Liver (tissue), 9 donors: Measurements from ENCODE around the gene SCN8A. TPM values are rescaled to one million over a fixed set of nuclear protein-coding genes. Genes with fewer than 3 reads are reported as not detected.

Source experiments
- DNase-seq: peaks from one replicate; pipeline ENCODE4 v3.0.0-alpha.2; 2017; ENCODE audit warnings: low spot score
- H3K27ac ChIP-seq, 2 donors: one replicate each; pipeline ENCODE4 v1.7.0; 2013; ENCODE audit warnings: inconsistent platforms in 2 of 2, low read length in 2 of 2, control low read depth in 1 of 2, low read depth in 1 of 2, mild to moderate bottlenecking in 1 of 2
- H3K27me3 ChIP-seq, 4 donors: one replicate each; pipeline versions ENCODE4 v1.6.1 to v1.7.0; 2013; ENCODE audit warnings: low read length in 3 of 4, inconsistent platforms in 1 of 4, mild to moderate bottlenecking in 1 of 4, moderate library complexity in 1 of 4; ENCODE audit not compliant: control insufficient read depth in 4 of 4, insufficient read depth in 4 of 4
- H3K36me3 ChIP-seq, 4 donors: one replicate each; pipeline versions ENCODE4 v1.6.1 to v1.7.0; 2013; ENCODE audit warnings: low read length in 3 of 4, mild to moderate bottlenecking in 3 of 4, low read depth in 1 of 4, moderate library complexity in 1 of 4; ENCODE audit not compliant: control insufficient read depth in 4 of 4, insufficient read depth in 3 of 4
- H3K4me1 ChIP-seq, 4 donors: one replicate each; pipeline versions ENCODE4 v1.6.1 to v1.7.0; 2013; ENCODE audit warnings: low read length in 3 of 4, mild to moderate bottlenecking in 3 of 4, moderate library complexity in 1 of 4; ENCODE audit not compliant: control insufficient read depth in 4 of 4, insufficient read depth in 4 of 4
- H3K4me3 ChIP-seq, 3 donors: one replicate each; pipeline versions ENCODE4 v1.6.1 to v1.7.0; 2013; ENCODE audit warnings: low read length in 3 of 3, control low read depth in 1 of 3, low read depth in 1 of 3, mild to moderate bottlenecking in 1 of 3
- H3K9ac ChIP-seq, 2 donors: one replicate each; pipeline ENCODE4 v1.7.0; 2013; ENCODE audit warnings: low read length in 2 of 2, mild to moderate bottlenecking in 2 of 2, moderate library complexity in 2 of 2, control low read depth in 1 of 2, low read depth in 1 of 2
- H3K9me3 ChIP-seq, 4 donors: one replicate each; pipeline versions ENCODE4 v1.6.1 to v1.7.0; 2013; ENCODE audit warnings: low read length in 3 of 4; ENCODE audit not compliant: control insufficient read depth in 4 of 4
- EGR1 ChIP-seq, 2 donors: IDR thresholded peaks; 2 replicates each; pipeline ENCODE4 v1.6.1; 2016 to 2018; ENCODE audit warnings: antibody characterized with exemption in 2 of 2, low read depth in 2 of 2
- FOXA1 ChIP-seq: IDR thresholded peaks from 2 replicates; pipeline ENCODE4 v1.6.1; 2016; ENCODE audit warnings: antibody characterized with exemption
- FOXA2 ChIP-seq: IDR thresholded peaks from 2 replicates; pipeline ENCODE4 v1.6.1; 2016; ENCODE audit warnings: antibody characterized with exemption
- HNF4A ChIP-seq, 2 donors: conservative IDR thresholded peaks; 2 replicates each; pipeline ENCODE4 v1.6.1; 2016; ENCODE audit warnings: antibody characterized with exemption in 2 of 2, mild to moderate bottlenecking in 2 of 2
- HNF4G ChIP-seq: IDR thresholded peaks from 2 replicates; pipeline ENCODE4 v1.6.1; 2016; ENCODE audit warnings: antibody characterized with exemption
- JUND ChIP-seq, 2 donors: IDR thresholded peaks; 2 replicates each; pipeline ENCODE4 v1.6.1; 2016; ENCODE audit warnings: antibody characterized with exemption in 2 of 2
- NR2F2 ChIP-seq: IDR thresholded peaks from 2 replicates; pipeline ENCODE4 v1.6.1; 2016; ENCODE audit warnings: antibody characterized with exemption
- RAD21 ChIP-seq, 2 donors: IDR thresholded peaks; 2 replicates each; pipeline ENCODE4 v1.6.1; 2016; ENCODE audit warnings: antibody characterized with exemption in 2 of 2, mild to moderate bottlenecking in 2 of 2
- RXRA ChIP-seq, 2 donors: IDR thresholded peaks; 2 replicates each; pipeline ENCODE4 v1.6.1; 2017 to 2018; ENCODE audit warnings: antibody characterized with exemption in 2 of 2, mild to moderate bottlenecking in 1 of 2
- SP1 ChIP-seq: IDR thresholded peaks from 2 replicates; pipeline ENCODE4 v1.6.1; 2018; ENCODE audit warnings: antibody characterized with exemption, mild to moderate bottlenecking
- TAF1 ChIP-seq: conservative IDR thresholded peaks from 2 replicates; pipeline ENCODE4 v1.6.1; 2016; ENCODE audit warnings: antibody characterized with exemption, mild to moderate bottlenecking
- YY1 ChIP-seq: IDR thresholded peaks from 2 replicates; pipeline ENCODE4 v1.6.1; 2016; ENCODE audit warnings: antibody characterized with exemption, mild to moderate bottlenecking
- WGBS: extraction: QIAGEN DNeasy Blood & Tissue Kit; methylation state at CpG from one replicate; pipeline ENCODE4 v1.1.7; 2013; 5-methylcytosine and 5-hydroxymethylcytosine counted together
- polyA plus RNA-seq, 2 donors: library from polyadenylated mRNA; stranded (reverse) in 1 of 2; unstranded in 1 of 2; fragments of 200-250 nt in 1 of 2; fragments of >200 nt in 1 of 2; fragmentation: Nextera tagmentation in 1 of 2; extraction: Ambion mirVana in 1 of 2; gene quantifications; one replicate each; pipeline versions ENCODE4 v1.2.1 to v1.2.3, GENCODE V29; 2013 to 2015
- total RNA-seq, 2 donors: library from RNA; depleted of rRNA; stranded (reverse); fragments of >200 nt; gene quantifications; one replicate each; pipeline ENCODE4 v1.2.3, GENCODE V29; 2014
- TF ChIP-seq, protein P1 (sequence below): IDR thresholded peaks from 2 replicates; pipeline ENCODE4 v1.6.1; 2016; ENCODE audit warnings: antibody characterized with exemption
- TF ChIP-seq, protein P2 (sequence below): IDR thresholded peaks from 2 replicates; pipeline ENCODE4 v1.6.1; 2016; ENCODE audit warnings: antibody characterized with exemption
- TF ChIP-seq, protein P3 (sequence below): fragments of 150-350 bp; IDR thresholded peaks from 2 replicates; pipeline ENCODE4 v1.5.1; 2017; ENCODE audit warnings: improper control_type of control experiment, low read depth, low read length; ENCODE audit not compliant: missing input control
- TF ChIP-seq, protein P4 (sequence below): IDR thresholded peaks from 2 replicates; pipeline ENCODE4 v1.6.1; 2016; ENCODE audit warnings: antibody characterized with exemption
- TF ChIP-seq, protein P5 (sequence below): IDR thresholded peaks from 2 replicates; pipeline ENCODE4 v1.6.1; 2016; ENCODE audit warnings: antibody characterized with exemption, mild to moderate bottlenecking
- donor health status: healthy.
- donor health status: healthy.
- donor health status: healthy.
- donor health status: healthy.
- donor health status: healthy.

The SCN8A gene
- total and polyA plus RNA-seq, 4 donors, result 0.84 to 12.7 (median 3.8) TPM

DNA sequence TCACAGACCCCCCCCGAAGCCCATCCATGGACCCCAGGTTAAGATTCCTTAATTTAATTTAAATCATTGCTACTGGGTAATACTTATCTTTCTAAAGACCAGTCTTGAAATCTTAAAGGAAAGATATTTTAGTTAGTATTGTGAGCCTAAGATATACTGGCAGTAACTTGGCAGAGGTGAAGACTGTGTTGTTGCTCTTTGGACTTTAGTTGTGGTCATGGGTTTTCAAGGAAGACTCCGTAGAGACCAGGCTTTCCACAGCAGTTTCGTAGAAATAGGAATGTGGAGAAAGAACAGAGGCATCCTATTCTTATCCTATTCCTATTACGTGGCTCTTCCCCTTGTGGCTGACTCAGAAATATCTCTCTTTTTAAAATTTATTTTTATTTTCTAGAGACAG is 99.0 kb downstream of the SCN8A start:
- 92% methylated on average over 4 of the region's 4 CpGs for WGBS
- TF ChIP-seq YY1 (no peak), RAD21 (IDR thresholded peaks at IDR 0.05) (no peak), RXRA (IDR thresholded peaks at IDR 0.05) (no peak), NR2F2 (no peak)
- TF ChIP-seq, protein P1, sequence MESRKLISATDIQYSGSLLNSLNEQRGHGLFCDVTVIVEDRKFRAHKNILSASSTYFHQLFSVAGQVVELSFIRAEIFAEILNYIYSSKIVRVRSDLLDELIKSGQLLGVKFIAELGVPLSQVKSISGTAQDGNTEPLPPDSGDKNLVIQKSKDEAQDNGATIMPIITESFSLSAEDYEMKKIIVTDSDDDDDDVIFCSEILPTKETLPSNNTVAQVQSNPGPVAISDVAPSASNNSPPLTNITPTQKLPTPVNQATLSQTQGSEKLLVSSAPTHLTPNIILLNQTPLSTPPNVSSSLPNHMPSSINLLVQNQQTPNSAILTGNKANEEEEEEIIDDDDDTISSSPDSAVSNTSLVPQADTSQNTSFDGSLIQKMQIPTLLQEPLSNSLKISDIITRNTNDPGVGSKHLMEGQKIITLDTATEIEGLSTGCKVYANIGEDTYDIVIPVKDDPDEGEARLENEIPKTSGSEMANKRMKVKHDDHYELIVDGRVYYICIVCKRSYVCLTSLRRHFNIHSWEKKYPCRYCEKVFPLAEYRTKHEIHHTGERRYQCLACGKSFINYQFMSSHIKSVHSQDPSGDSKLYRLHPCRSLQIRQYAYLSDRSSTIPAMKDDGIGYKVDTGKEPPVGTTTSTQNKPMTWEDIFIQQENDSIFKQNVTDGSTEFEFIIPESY, result no peak
- TF ChIP-seq, protein P2, sequence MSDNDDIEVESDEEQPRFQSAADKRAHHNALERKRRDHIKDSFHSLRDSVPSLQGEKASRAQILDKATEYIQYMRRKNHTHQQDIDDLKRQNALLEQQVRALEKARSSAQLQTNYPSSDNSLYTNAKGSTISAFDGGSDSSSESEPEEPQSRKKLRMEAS, result no peak
- TF ChIP-seq, protein P3, sequence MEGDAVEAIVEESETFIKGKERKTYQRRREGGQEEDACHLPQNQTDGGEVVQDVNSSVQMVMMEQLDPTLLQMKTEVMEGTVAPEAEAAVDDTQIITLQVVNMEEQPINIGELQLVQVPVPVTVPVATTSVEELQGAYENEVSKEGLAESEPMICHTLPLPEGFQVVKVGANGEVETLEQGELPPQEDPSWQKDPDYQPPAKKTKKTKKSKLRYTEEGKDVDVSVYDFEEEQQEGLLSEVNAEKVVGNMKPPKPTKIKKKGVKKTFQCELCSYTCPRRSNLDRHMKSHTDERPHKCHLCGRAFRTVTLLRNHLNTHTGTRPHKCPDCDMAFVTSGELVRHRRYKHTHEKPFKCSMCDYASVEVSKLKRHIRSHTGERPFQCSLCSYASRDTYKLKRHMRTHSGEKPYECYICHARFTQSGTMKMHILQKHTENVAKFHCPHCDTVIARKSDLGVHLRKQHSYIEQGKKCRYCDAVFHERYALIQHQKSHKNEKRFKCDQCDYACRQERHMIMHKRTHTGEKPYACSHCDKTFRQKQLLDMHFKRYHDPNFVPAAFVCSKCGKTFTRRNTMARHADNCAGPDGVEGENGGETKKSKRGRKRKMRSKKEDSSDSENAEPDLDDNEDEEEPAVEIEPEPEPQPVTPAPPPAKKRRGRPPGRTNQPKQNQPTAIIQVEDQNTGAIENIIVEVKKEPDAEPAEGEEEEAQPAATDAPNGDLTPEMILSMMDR, result no peak
- no peak for DNase-seq
- Histone ChIP-seq H3K36me3 (peaks cover 0 to 2% (median 0%) of the 10 kb centered on the region in 4 donors), H3K9ac (no peak overlapping the region), H3K4me3 (no peak overlapping the region), H3K4me1 (peaks cover 0 to 2% (median under 1%) of the 10 kb centered on the region in 4 donors), H3K27me3 (no peaks in the 10 kb centered on the region), H3K27ac (no peak overlapping the region), H3K9me3 (no peaks in the 10 kb centered on the region)

DNA sequence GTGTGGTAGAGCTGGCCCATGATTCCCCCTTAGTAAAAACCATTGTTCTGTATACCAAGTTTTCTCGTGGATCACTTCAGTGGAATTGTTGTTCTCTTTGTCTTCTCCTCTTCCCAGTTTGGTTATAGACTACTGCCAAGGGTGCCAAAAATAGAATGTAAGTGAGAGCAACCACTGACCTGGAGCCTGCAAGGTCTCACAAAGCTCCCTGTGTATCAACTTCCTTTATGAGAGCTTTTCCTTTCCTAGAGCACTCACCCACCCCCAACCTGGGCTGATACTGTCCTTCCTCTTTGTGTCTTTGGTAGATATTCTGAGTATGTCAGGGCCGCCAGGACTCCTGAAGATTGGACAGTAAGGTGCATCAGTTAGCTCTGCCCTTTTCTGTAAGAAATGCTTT is 101.0 kb downstream of the SCN8A start:
- TF ChIP-seq HNF4A (conservative IDR thresholded peaks at IDR 0.05), result no peak
- no peak for TF ChIP-seq RXRA (IDR thresholded peaks at IDR 0.05)
- TF ChIP-seq FOXA1, result no peak
- TF ChIP-seq, protein P4, sequence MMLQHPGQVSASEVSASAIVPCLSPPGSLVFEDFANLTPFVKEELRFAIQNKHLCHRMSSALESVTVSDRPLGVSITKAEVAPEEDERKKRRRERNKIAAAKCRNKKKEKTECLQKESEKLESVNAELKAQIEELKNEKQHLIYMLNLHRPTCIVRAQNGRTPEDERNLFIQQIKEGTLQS, result no peak
- no peak for TF ChIP-seq SP1
- no peak for TF ChIP-seq EGR1 (IDR thresholded peaks at IDR 0.05; ENCODE audit: low read depth in 2 of 2)
- TF ChIP-seq YY1, result no peak
- no peak for TF ChIP-seq HNF4G
- no peak for TF ChIP-seq JUND (IDR thresholded peaks at IDR 0.05)
- TF ChIP-seq, protein P3, result no peak
- TF ChIP-seq, protein P1, result no peak
- no peak for TF ChIP-seq NR2F2
- TF ChIP-seq, protein P5, sequence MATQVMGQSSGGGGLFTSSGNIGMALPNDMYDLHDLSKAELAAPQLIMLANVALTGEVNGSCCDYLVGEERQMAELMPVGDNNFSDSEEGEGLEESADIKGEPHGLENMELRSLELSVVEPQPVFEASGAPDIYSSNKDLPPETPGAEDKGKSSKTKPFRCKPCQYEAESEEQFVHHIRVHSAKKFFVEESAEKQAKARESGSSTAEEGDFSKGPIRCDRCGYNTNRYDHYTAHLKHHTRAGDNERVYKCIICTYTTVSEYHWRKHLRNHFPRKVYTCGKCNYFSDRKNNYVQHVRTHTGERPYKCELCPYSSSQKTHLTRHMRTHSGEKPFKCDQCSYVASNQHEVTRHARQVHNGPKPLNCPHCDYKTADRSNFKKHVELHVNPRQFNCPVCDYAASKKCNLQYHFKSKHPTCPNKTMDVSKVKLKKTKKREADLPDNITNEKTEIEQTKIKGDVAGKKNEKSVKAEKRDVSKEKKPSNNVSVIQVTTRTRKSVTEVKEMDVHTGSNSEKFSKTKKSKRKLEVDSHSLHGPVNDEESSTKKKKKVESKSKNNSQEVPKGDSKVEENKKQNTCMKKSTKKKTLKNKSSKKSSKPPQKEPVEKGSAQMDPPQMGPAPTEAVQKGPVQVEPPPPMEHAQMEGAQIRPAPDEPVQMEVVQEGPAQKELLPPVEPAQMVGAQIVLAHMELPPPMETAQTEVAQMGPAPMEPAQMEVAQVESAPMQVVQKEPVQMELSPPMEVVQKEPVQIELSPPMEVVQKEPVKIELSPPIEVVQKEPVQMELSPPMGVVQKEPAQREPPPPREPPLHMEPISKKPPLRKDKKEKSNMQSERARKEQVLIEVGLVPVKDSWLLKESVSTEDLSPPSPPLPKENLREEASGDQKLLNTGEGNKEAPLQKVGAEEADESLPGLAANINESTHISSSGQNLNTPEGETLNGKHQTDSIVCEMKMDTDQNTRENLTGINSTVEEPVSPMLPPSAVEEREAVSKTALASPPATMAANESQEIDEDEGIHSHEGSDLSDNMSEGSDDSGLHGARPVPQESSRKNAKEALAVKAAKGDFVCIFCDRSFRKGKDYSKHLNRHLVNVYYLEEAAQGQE, result no peak
- TF ChIP-seq RAD21 (IDR thresholded peaks at IDR 0.05), result no peak
- TF ChIP-seq TAF1, result no peak
- TF ChIP-seq FOXA2, result no peak
- DNase-seq, result no peak

More for the DNA sequence above, 101.0 kb downstream of the SCN8A start:
- Histone ChIP-seq H3K27me3 (no peaks in the 10 kb centered on the region), H3K4me3 (no peak overlapping the region), H3K27ac (no peak overlapping the region), H3K4me1 (peaks cover 0 to 1% (median 0%) of the 10 kb centered on the region in 4 donors), H3K36me3 (peaks cover 0 to 2% (median 0%) of the 10 kb centered on the region in 4 donors), H3K9me3 (no peaks in the 10 kb centered on the region), H3K9ac (no peak overlapping the region)
- 76% methylated on average over 2 of the region's 2 CpGs for WGBS
